Stimulated activated CD8-positive, alpha-beta memory T cell treated with anti-CD3 and anti-CD28 coated beads, Interleukin-12 subunit alpha, Interleukin-12 subunit beta, amount 100 ng/mL, for 1 hour (primary cell): ENCODE measurements around the gene APEX2.
A peak's percentile ranks its signal among the peaks of the same experiment; 100 is the strongest.
"Not testable (repeated sequence)": the region's sequence is repeated elsewhere in the genome, so short reads cannot be mapped to it uniquely, and the experiment has no call there.

Source experiments
- DNase-seq: peaks from one replicate; pipeline ENCODE4 v3.0.0-alpha.2; 2020; ENCODE audit warnings: low read depth

Gene APEX2, protein sequence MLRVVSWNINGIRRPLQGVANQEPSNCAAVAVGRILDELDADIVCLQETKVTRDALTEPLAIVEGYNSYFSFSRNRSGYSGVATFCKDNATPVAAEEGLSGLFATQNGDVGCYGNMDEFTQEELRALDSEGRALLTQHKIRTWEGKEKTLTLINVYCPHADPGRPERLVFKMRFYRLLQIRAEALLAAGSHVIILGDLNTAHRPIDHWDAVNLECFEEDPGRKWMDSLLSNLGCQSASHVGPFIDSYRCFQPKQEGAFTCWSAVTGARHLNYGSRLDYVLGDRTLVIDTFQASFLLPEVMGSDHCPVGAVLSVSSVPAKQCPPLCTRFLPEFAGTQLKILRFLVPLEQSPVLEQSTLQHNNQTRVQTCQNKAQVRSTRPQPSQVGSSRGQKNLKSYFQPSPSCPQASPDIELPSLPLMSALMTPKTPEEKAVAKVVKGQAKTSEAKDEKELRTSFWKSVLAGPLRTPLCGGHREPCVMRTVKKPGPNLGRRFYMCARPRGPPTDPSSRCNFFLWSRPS

GRCh38 chrX:54999717-55000598, at the start of gene APEX2:
Gene APEX2 (plus strand): TSS chrX:55000363. CDS start chrX:55000423, 60 bp downstream.
- DNase-seq: peak; percentile 81

GRCh38 chrX:54950730-54951375, 49.3 kb upstream of the APEX2 start:
- DNase-seq: no peak

DNA sequence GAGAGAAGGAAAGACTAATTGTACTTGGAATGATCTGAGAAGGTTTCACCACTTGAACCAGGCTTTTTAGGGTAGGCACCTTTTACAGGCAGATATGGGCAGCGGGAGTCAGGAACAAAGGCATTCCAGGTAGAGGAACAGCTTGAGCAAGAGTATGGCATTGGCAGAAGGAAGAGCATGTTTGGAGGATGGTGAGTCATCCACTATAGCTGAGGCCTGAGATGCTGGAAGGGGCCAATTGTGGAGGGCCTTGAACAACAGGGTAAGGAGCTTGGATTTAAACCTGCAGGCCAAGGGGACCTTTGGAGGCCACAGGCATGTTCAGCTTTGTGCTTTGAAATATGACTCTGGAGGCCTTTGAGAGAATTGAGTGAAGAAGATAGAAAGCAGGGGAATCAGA, 38.4 kb upstream of the APEX2 start:
- no peak for DNase-seq

DNA sequence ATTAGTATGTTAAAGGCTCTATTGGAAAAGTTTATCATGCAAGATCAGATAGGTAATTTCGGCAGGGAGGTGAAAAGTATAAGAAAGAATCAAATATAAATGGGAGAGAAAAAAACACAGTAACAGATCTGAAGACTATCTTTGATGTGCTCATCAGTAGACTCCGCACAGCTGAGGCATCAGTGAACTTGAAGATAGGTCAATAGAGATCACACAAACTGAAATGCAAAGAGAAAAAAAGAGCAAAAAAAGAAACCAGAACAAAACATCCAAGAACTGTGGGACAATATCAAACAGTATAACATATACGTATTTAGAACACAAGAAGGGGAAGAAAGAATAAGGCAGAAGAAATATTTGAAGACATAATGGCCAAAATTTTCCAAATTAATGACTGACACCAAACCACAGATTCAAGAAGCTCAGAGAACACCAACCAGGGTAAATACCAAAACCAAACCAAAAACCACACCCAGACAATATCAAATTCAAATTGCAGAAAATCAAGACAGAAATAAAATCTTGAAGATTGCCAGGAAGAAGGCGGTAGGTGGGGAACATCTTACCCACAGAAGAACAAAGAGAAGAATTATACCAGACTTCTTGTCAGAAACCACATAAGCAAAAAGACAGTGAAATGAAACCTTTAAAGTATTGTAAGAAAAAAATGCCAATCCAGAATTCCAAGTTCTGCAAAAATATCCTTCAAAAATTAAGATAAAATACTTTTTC, 35.2 kb upstream of the APEX2 start:
- no peak for DNase-seq

GRCh38 chrX:54977387-54977786, 22.8 kb upstream of the APEX2 start:
- DNase-seq: no peak

- no peak for DNase-seq
Measured at GRCh38 chrX:54978448-54978847, 21.7 kb upstream of the APEX2 start.

DNA sequence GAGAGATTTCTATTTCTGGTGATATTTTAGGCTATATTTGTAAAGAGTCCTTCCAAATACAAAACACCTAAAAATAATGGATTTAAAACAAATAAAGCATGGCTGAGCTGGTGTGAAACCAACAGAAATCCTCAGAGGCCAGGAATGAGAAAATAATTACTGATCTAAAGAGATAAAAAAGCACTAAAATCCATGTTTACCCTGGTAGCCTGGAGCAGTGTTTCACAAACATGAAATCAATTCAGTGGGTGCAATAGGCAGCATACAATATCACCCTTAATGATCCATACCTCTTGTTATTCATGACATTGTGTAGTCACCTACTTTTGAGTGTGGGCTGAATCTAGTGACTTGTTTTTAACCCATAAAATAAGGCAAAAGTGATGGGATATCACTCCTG, 20.7 kb upstream of the APEX2 start:
- DNase-seq: no peak

DNA sequence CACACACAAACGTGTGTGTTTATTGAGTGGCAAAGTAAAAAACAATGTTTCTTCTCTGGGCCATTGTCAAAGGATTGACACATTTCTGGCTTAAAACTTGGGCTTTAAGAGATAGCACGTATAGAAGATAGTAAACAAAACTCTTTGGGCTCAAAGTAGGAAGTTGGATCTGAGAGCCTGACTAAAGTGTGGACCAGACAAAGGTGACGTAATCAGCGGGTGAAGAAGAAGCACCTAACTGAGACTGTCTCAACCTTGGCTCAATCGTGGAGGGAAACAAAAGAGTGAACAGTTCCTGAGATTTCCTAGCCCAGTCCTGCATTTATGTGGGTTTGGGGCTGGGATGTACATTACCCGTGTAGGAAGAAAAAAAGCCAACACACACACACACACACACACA, 19.8 kb upstream of the APEX2 start:
- DNase-seq: no peak

DNA sequence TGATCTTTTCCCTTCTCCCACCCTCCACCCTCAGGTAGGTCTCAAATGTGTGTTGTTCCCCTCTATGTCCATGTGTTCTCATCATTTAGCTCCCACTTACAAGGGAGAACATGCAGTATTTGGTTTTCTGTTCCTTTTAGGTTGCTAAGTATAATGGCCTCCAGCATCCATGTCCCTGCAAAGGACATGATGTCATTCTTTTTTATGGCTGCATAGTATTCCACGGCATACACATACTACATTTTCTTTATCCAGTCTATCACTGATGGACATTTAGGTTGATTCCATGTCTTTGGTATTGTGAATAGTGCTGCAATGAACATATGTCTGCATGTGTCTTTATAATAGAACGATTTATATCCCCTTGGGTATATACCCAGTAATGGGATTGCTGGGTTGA, 16.9 kb upstream of the APEX2 start:
- DNase-seq: not testable (repeated sequence)

DNA sequence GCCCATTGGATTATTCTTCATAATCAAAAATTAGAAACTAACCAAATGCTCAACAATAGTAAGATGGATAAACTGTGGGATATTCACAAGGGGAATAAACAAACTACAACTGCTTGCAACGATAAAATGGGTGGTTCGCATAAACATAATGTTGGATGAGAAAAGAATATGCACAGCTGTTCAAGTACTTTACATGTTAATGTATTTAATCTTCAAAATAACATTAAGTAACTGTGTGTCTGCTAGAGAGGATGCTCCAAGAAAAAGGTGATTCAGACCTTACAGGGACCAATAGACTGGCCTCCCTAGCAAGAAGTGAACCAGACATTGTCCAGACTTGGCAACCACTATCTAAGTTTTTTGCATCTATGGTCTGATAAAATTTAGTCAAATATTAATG, 8.5 kb upstream of the APEX2 start:
- no peak for DNase-seq

- DNase-seq: no peak
Measured at GRCh38 chrX:54992911-54993622, 7.1 kb upstream of the APEX2 start.

DNA sequence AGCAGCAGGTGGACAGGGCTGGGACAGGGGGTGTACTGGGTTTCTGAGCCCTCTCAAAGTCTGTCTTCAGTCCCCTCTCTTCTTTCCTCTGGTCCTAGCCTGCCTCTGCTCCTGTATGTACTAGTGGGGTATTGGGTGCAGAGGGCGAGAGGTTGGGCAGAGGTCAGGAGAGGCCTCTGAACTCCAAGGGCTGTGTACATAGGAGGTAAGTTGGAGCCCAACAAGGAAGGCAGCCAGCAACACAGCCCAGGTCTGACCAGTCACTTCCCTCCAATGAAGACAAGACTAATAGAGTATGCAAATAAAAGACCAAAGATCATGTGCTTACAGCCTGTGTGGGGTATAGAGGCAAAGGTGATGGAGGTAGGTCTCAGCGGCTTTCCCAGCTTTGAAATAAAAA, 6.1 kb upstream of the APEX2 start, which contains the start of gene PFKFB1:
PFKFB1 (minus strand) TSS at position 90 of the 400 bp plus-strand sequence. CDS start 181 bp downstream, outside the sequence.
- no peak for DNase-seq

DNA sequence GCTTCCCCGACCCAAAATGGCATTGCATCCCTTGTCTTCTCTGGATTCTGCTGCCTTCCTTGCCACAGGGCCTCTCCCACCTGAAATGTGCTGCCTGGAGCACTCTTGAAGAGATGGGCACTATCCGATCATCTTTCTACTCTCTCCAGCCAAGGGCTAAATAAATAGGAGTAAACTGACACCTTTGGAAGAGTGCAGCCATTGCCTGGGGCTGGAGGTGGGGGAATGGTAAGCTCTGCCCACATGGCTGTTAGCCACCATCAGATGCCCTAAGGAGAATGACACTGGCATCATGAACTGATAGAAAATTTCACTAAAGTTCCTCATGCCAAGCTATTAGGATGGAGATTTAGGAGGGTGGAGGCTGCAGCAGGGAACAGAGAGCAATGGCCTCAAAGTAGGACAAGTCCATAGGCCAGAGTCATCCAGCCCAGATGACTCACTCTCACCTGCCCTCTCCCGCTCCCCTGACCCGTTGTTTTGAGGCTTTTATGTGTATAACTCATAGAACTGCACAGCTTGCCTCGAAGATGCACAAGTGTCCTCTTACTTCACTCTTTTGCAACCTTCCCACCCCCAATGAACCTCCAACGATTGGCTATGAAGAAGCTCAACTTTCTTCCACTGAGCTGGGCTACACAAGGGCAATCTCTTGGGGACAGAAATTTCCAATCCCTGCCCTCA, 5.4 kb upstream of the APEX2 start:
- DNase-seq: no peak

DNA sequence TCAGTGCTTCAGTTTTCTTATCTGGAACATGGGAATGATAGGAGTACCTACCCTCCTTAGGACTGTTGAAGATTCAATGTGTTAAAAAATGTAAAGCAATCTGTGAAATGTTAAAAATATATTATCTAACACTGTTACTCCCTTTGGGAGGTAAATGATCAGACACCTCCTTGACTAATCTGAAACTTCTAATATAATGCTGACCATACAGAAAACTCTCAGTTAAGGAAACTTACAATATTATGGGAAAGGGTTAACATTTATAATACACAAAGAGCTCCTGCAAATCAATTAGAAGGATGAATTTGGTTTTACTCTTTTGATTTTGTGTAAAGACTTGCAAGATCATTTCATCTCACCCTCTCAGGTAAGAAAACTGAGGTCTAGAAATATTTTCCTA, 4.5 kb upstream of the APEX2 start:
- no peak for DNase-seq

DNA sequence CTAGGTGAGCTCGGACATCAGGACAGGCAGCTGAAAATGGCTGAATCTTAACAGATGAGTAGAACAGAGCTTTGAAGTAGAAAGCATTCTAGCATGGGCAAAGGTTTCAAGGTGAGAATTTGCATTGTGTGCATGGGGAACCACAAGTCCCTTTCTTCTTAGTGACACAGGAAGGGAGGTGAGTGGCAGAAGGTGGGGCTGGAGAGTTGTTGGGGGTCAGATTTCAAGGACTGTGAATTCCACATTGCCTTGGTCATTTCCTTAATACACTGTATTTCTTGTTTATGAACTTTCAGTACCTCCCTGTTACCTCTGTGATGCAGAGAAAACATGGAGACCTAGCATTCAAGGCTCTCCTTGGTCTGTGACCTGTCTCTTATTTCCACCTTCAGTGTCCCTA, 4.1 kb downstream of the APEX2 start:
- no peak for DNase-seq

GRCh38 chrX:55005256-55005655, 5.1 kb downstream of the APEX2 start:
- no peak for DNase-seq

GRCh38 chrX:55006827-55007621, 6.9 kb downstream of the APEX2 start:
- DNase-seq: no peak

DNA sequence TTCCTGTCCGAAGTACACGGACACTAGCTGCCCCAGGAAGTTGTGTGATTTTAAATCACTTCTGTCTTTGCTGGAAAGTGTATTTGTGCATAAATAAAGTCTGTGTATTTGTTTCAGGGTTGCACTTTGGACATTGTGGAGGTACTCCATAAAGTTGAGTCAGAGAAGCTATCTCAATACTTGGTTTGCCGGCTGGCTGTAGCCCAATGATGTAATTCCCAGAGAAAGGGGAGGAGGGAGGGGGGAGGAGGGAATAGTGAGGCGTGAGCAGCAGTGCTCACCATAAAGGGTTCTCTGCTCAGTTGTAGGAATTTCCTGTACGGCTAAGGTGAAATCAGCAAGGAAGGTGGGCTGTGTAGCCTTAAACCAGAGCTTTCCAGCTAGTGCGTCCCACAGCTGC, 7.5 kb downstream of the APEX2 start:
- no peak for DNase-seq

DNA sequence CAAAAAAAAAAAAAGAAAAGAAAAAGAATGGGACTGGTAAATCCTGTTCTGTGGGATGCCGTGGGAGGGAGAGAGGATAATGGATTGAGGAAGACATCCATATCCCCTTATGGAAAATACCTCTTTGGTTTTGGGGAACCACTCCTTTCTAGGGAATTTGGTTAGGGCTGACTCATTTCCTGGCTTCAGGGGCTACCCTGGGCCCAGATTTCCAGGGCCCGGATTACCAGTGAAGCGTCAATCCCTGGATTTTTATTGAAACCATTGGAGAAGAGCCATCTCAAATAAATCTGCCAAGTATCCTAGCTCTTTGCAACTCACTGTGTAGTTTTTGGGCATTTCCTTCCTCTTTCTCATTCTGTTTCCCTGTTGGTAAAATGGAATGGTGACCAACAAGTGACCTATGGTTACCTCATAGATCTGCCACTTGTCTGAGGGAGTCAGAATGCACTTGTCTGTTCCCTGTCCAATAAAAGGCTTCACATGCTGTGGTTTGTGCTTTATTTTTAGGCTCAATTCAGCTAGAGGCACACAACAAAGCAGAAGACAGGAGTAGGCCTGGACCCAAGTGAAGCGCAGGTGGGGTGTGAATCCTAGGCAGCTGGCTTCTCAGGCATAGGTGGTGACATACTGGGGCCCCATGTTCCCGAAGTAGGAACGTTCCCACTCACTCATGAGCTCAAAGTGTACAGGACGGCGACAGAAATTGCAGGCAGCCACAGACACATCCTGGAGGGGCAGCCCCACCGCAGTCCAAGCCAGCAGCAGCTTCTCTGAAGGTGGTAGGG, 8.6 kb downstream of the APEX2 start:
- no peak for DNase-seq
